DND-41 (cell line): ENCODE measurements around the gene OR52A1.

Experiments used
- EZH2 ChIP-seq: IDR thresholded peaks from 3 replicates; pipeline ENCODE4 v1.6.1; 2012; ENCODE audit warnings: borderline replicate concordance, low read depth, mild to moderate bottlenecking, moderate library complexity, low read length, inconsistent platforms; ENCODE audit not compliant: severe bottlenecking
- TF ChIP-seq, protein P1 (sequence below): IDR thresholded peaks from 2 replicates; pipeline ENCODE4 v1.5.1; 2012; ENCODE audit warnings: borderline replicate concordance, low read length, moderate library complexity, mild to moderate bottlenecking; ENCODE audit not compliant: poor library complexity, severe bottlenecking; ENCODE audit errors: extremely low read depth

DNA sequence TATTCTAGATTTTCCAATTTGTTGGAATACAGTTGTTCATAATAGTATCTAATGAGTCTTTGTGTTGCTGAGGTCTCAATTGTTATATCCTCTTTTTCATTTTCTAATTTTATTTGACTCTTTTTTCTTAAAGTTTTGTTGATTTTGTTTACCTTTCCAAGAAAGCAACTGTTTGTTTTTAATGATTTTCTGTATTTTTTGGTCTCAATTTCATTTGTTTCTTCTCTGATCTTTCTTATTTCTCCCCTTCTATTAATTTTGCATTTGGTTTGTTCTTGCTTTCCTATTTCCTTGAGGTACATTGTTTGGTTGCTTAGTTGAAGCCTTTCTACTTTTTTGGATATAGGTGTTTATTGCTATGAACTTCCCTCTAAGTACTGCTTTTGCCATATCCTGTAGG lies 5.2 kb upstream of the OR52A1 start:
- TF ChIP-seq, protein P1, sequence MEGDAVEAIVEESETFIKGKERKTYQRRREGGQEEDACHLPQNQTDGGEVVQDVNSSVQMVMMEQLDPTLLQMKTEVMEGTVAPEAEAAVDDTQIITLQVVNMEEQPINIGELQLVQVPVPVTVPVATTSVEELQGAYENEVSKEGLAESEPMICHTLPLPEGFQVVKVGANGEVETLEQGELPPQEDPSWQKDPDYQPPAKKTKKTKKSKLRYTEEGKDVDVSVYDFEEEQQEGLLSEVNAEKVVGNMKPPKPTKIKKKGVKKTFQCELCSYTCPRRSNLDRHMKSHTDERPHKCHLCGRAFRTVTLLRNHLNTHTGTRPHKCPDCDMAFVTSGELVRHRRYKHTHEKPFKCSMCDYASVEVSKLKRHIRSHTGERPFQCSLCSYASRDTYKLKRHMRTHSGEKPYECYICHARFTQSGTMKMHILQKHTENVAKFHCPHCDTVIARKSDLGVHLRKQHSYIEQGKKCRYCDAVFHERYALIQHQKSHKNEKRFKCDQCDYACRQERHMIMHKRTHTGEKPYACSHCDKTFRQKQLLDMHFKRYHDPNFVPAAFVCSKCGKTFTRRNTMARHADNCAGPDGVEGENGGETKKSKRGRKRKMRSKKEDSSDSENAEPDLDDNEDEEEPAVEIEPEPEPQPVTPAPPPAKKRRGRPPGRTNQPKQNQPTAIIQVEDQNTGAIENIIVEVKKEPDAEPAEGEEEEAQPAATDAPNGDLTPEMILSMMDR: no peak
- no peak for TF ChIP-seq EZH2
